Activated CD8-positive, alpha-beta memory T cell treated with anti-CD3 and anti-CD28 coated beads, Interleukin-2, amount 50 U/mL, for 48 hours (primary cell): ENCODE measurements around the gene JUN.

Experiments
- DNase-seq: peaks from one replicate; pipeline ENCODE4 v3.0.0-alpha.2; 2020

Gene JUN

DNA sequence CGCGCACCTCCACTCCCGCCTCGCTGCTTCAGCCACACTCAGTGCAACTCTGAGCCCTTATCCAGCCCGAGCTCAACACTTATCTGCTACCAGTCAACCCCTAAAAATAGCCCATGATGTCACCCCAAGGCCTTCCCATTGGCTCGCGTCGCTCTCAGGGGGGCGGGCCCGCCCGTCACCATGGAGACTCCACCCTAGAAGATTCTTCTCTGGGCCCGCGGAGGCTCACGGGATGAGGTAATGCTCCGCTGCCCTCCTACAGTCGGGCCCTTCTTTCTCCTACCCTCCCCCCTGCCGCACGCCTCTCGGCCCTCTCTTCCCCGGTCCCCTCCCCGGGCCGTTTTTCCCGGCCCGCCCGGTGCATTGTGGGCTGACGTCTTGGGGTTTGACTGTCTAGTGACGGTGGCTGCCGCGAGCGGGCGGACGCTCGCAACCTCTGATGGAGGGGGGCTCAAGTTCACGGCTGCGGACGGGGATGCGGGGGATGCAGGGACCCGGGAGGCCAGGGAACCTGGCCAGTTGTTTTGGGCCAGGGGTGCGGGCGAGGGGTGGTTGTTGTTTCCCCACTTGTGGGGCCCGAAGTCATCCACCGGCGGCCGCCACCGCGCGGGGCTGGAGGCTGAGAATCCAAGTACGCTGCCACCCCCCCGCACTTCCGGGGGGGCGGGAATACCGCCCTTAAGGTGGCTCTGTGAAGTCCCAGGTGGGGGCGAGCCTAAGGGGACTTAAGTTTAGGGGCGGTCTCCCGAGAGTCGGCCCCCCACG is at the start of gene JUN:
Gene JUN, minus strand, starts transcription at position 55 of the 765 bp plus-strand sequence. CDS start 977 bp downstream, outside the sequence.
- peak; percentile 94 for DNase-seq

DNA sequence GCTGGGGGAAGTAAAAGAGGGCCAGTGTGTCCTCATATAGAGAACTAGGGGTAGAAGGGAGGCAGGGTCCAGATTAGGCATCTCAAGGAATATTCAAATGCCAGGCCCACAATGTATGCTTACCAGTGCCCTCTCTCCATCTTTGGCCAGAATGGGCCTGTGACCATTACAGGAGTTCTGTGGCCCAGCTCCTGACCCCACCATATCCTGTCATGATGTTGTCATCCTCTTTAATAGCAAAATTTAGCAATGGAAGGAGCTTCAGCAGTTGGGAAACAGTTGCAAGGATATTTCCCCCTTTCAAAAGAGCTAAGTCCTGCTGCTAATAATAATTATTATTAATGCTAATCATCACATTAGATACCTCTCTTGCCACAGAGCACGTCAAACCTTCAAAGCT is 49.3 kb upstream of the JUN start:
- DNase-seq: no peak

DNA sequence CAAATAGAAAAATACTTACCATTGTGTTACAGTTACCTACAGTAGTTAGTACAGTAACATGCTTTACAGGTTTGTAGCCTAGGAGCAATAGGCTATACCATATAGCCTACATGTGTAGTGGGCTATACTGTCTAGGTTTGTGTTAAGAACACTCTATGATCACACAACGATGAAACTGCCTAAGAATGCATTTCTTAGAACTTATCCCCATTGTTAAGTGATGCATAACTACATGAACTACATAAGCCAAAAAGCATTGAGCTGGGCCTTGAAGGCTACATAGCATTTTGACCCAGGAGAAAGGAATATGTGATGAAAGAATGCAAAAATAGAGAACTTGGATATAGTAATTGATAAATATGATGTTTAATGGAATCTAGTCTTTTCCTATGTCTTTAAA is 46.4 kb upstream of the JUN start:
- no peak for DNase-seq

DNA sequence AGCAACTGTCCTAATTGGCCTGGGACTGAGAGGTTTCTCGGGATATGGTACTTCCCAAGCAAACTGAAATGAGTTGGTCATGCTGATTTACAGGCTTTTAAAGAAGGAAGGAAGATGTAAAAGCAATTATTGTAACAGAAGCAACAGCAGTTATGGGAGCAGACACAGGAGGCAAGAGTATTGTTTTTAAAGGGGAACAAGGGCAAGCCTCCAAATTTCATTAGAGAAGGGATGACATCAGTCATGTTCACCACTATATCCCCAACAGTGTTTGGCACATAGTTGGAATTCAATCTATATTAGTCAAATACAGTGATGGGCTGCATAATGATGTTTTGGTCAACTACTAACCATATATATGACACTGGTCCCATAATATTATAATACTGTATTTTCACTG is 46.0 kb upstream of the JUN start:
- no peak for DNase-seq

DNA sequence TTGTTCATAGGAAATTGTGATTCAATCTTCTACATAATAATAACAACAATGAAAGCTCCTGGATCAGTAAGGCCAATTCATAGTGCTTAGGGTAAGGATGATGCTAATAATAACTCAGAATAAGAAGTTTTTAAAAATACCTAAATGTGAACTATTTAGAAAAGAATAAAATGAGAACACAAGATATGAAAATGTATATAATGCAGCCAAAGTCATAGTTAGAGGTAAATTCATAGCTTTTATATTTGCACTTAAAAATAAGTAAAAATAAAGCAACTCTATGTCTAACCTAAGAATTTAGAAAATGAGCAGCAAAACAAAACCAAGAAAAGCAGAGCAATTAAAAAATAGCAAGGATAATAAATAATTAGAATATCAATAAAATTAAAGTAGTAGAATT is 43.5 kb upstream of the JUN start:
- DNase-seq: no peak

DNA sequence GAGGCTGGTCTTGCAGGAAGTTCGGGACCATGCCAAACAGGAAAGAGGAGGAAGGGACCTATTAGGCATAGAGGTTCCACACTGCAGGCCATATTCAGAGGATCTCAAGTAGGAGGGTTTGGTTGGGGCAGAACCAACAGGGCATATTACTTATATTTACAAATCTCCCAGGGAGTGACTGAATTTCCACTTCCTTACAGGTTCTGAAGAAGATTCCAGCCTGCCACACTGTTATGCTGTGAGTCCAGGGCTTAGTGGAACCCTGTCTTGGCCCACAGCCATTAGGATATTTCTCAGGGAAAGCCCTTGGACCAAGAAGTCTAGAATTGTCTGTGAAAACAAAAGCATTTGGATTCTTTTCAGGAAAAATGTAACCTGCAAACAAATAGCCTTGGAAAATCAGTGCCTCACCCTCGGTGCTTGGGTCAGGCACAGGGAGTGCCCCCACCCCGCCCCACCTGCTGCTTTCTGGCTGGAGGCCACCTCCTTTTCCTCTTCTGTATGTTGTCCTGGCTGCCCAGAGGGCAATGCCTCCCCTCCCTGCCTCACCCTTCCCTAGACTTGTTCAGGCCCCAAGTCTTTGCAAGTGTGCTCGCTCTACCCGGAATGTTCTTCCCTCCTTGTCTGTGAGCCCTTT is 41.0 kb upstream of the JUN start:
- no peak for DNase-seq

DNA sequence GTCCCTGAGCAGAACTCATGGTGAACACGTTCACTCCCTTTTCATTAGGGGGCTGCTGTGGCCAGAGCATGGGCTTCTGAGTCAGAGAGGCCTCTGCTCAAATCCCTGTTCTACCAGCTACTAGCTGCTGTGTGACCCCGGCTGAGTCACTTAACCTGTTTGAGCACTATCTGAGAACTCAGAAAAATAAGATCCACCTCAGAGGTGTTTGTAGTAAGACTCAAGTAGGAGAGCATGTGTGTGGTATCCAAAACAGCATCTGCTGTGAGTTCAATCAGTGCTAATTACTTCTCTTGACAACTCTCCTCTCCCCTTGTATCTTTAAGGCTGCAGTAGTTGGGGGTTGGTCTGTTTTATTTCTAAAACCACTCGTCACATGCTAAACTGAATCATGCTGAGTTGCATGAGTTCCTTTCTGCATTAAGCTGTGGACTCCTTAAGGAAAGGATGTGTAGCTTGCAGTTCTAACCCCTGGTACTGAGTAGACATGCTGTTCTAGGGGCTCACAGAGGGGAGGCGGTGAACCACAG is 39.7 kb upstream of the JUN start:
- DNase-seq: no peak

DNA sequence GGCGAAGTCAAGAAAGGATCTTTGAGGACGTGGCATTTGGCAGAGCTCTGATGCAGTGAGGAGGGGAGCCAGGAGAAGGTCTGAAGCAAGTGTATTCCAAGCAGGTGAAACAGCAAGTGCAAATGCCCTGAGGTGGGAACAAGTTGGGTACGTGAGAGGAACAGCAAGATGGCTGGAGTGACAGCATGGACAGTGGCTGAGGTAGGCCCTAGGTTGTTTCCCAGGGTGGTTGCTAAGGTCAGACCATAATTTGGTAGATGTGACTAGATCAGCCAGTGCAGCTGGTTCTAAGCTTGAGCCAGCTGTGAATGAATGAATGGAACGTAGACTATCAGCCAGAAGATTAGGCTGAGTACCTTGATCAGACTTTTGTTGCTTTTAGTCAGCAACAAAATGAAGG is 37.5 kb upstream of the JUN start:
- no peak for DNase-seq

DNA sequence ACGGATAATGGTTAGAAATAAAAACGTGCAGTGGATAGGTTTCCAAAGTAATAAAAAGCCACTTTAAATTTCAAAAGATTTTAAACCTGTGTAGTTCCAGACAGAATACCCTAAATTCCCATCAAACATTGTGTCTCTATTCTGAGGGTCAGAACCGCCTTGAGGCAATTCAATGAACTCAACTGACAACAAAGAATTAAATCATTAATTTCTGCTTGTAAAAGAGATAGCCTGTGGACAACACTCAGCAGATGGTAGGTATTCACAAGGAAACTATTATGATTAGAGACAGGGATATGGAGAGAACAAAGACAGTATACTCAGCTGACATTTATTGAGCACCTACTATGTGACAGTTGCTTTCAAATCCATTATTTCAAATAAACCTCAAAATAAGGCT is 35.1 kb upstream of the JUN start:
- no peak for DNase-seq

DNA sequence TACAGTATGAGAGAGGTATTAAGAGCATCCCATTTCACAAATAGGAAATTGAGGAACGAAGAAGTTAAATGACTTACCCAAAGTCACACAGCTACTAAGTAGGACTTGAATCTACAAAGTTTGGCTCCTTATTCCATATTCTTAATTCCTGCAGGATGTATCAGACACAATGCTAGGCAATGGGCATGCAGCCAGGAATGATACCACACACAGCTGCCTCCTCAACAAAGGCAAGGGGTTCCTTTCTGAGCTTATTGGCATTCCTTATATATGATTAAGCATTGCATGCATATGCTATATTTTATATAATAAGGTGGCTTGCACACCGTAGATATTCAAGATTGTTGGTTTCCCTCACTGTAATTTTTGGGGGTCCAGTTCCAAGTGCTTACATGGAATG is 34.2 kb upstream of the JUN start:
- no peak for DNase-seq

DNA sequence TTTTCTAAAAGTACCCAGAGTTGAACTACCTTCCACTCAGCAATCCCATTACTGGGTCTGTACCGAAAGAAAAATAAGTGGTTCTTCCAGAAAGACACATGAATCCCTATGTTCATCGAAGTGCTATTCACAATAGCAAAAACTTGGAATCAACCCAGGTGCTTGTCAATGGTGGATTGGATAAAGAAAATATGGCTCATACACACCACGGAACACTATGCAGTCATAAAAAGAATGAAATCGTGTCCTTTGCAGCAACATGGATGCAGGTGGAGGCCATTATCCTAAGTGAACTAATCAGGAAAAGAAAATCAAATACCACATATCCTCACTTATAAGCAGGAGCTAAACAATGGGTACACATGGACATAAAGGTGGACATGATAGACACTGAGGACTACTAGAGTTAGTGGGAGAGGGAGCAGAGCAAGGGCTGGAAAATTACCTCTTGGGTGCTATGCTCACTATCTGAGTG is 32.9 kb upstream of the JUN start:
- no peak for DNase-seq

DNA sequence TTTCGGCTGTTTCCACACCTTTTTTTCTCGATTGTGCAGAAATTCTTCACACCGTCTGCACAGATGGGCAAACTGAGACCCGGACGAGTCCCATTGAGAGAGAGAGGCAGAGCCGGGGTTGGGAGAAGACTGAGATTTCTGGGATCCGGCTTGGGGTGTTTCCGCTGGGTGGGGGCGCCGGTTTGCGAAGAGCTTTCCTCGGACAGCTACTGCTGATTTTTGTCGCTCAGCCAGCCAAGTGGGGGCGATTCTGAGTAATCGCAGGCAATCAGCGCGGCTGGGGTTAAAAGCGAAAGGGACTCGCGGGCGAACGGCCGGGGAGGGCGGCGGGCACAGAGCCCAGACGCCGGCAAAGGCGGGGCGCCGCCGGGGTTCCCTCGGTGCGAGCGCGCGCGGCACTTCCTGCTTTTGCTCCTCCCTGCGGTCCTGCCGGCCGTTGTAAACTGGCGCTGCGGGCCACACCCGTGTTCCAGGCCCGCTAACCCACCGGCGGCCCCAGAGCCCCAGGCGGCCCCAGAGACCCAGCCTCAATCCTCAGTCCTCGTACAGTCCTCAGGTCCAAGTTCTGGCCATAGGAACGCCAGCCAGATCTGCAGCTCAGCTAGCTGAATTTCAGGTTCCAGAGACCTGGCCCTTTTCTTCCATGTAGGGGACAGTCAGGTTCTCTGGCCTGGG is 32.4 kb upstream of the JUN start:
- DNase-seq: peak; percentile 90

DNA sequence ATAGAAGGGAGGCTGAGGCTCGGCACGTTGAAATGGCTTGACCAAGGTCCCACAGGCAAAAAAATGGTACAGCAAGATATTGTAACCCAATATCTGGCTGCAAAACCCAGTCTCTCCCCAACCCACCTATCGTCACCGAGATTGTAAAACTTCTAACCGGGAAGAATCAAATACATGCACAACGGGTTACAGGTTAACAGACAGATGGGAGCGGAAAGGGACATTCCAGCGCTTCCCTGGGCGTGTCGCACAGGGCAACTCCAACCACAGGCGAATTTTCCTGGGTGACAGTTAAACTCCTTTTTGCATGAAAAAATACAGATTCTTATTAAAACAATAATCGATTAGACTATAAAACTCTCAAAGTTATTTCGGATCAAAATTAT is 31.8 kb upstream of the JUN start:
- DNase-seq: no peak

DNA sequence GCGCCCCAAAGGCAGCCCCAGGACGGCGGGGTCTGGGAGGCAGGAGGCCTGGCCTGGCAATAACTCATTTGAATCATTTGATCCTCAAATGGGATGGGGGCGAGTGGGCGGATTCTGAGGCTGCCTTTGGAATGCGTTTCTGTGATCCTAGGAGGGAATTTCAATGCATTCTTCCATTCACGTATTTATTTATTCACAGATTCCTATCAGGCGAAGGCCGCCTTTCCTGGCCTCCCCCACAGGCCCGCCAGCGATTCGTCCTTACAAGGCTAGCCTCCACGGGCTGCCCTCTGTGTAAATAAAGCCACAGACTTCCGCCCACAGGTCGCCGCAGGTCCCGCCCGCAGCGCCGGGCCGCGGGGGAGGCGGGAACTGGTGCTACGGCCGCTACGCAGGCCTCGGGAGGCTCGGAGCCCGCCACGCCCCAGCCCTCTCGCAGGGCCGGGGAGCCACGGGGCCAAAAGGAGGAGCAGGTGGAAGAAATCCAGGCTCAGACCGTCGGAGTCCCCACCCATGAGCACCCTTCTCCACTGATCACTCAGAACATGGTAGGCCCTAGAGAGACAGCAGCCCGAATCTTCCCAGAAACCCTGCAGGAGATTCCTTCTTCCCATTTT is 31.3 kb upstream of the JUN start:
- DNase-seq: peak; percentile 82

DNA sequence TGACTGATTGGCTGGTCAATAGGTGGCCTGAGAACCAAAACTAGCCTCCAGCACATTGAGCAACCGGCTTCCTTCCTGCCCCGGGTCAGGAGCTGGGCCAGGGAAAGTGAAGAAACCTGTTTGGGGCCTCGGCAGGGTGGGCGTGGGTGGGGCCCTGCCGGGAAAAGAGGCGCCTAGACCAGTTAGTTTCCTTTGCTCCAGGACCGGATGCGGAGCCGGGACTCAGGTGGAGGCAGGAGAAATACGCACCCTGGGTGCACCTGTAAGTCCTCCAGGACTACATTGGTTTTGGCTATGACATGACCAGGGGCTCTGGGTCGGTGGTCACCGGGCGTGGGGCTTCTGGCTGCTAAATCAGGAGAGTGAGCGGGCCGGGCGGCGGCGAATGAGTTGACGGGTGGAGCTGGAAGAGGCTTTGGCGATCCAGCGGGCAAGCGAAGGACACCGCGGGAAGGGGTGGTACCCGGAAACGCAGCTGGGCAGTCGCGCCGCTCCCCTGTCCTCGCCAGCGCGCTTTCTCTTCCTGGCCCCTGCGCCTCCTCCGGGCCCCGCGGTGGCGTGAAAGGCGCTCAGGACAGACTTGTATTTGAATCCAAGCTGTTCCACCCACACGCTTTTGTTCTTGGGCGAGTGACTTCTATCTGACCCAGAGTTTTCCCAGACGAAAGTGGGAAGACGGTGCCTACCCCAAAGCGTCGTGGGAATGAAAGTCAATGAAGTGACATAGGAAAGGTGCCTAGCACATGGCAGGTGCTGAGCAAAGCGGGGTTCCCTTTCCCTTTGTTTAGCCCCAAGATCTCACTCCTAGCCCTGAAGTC is 30.6 kb upstream of the JUN start:
- DNase-seq: no peak

DNA sequence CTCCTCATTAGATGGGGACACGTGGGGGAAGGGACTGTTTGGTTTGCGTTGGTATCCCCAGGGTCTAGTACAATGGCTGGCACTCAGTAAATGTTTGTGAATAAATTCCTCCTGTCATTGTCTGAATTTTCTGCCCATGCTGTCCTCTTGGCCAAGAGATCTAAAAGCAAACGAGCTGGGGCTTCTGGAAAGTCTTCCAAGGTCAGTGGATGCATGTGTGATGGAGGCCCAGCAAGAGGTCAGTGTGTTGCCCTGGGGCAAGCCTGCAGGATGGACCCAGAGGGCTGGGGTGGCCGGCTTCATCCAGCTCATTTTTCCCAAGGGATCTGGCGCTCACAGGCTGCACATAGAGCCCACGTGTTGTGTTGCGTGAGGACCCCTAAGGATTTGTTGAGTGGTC is 30.0 kb upstream of the JUN start:
- DNase-seq: no peak

DNA sequence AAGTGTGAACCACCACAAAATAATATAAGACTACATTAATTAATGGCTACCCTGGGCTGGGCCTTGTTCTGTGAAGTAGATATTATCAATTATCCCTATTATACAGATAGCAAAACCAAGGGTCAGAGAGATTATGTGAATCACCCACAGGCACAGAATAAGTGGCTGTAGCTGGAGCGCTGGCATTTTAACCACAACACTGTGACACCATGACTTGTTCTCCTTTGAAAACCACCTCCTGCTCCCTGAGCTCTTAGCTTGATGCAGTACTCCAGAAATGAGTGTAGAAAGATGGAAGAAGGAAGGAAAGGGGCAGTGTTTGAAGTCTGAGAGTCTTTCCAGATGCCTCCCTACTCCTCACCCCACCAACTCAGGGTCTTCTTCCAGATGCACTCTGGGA is 29.5 kb upstream of the JUN start:
- DNase-seq: no peak

DNA sequence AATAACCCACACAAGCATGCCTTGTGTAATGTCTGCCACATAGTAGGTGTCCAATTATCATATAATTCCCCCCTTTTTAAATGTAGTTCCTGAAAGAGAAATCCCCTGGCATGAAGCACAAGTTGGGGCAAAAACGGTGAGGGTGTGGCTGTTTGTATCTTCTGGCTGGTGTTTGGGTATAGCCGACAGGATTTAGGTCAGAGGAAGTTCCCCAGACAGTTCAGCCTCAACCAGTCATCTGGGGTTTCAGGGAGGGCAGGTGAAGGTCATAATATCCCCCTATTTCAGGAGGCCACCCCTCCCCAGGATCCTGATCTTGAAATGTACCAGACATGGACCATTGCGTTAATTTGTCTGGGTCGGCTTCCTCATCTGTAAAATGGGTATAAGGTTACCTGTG is 29.1 kb upstream of the JUN start:
- no peak for DNase-seq

DNA sequence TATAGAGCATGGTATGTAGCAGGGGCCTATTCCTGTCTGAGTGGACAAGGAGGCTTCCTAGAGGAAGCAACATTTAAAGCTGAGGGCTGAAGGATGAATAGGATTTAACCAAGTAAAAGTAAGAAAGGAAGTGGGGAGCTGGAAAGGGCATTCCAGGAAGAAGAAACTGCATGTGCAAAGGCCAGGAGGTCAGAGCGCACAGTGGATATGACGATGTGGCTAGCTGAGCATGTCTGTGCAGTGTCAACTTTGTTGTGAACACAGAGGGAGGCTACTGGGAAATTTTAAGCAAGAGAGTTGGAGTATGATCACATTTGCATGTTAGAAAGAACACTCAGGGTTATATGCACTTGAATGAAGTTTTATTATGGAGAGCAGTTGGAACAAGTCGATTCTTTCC is 28.6 kb upstream of the JUN start:
- no peak for DNase-seq

DNA sequence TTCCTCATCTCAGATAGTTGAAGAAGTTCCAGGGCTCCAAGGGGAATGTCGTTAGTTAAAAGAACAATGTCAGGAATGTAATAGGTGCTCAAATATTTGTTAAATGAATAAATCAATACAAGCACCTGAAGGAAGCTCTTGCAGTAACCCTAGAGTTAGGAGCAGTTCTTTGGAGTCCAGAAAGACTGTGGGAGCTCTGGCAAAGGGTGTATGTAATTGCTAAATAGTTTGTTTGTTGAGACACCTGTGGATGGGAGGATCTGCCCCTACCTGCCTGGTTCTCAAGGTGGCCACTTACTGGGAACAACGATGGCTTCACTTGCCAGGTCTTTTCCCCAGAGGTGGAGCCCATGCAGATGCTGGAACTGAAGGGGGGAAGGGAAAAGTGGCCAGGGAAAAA is 27.5 kb upstream of the JUN start:
- DNase-seq: no peak

DNA sequence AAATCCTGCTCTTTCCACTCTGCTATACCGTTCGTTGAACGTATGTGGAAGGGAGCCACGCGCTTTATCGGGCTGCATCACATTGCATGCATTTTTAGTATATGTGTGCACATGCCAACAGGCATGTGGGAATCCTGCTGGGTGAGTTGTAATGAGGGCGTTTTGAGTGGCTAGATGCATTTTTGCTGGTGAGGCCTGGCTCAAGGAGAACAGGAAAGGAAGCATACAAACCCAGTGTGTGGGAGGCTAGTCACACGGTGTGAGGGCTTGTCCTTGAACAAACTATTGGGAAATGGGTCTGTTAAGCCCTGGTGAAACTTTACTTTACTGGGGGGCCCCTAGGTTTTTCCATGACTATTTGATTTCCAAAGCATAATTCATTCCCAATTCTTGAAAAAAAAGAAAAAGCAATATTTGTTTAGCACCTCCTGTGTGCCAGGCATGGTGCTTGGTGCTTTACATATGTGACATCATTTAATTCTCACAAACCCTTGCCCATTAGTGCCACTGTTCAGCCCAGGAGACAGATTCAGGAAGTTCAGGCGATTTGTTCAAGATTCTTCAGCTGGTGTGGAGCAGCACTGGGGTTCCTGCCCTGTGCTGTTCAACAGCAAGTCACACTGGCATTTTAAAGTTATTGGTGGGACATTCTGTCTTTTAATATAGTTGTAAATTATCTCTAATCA is 25.6 kb upstream of the JUN start:
- DNase-seq: no peak

DNA sequence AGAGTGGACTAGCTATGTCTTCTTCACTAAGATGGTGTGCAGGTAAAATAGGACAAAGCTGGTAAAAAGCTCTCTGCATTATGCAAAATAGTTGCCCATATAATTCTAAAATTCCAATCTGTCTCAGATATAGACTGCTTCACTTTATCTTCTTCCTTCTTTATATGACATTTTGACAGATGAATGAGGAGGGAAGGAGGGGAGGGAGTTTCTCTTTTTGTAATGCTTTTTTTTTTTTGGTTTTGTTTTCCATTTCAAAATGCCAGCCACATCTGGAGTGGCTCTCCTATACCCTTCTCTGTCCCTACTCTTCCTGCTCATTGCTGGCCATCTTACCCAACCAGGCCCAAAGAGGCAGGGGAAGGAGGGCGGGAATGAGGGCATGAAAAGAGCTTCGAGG is 24.2 kb upstream of the JUN start:
- no peak for DNase-seq
